GM23338 (cell line): ENCODE measurements around the gene FOXA2.

Experiments
- TF ChIP-seq, protein P1 (sequence below): IDR thresholded peaks from one replicate; pipeline ENCODE4 v1.6.1; 2018; ENCODE audit warnings: antibody characterized with exemption; ENCODE audit not compliant: unreplicated experiment
- TF ChIP-seq, protein P2 (sequence below), 2 experiments: fragments of 200-600 bp in 1 of 2; sonication (generic) in 1 of 2; conservative IDR thresholded peaks; 2 replicates each; pipeline versions ENCODE4 v1.5.1 to v1.6.1; 2016 to 2017; ENCODE audit warnings: antibody characterized with exemption in 2 of 2, low read depth in 2 of 2, mild to moderate bottlenecking in 2 of 2, moderate library complexity in 1 of 2

DNA sequence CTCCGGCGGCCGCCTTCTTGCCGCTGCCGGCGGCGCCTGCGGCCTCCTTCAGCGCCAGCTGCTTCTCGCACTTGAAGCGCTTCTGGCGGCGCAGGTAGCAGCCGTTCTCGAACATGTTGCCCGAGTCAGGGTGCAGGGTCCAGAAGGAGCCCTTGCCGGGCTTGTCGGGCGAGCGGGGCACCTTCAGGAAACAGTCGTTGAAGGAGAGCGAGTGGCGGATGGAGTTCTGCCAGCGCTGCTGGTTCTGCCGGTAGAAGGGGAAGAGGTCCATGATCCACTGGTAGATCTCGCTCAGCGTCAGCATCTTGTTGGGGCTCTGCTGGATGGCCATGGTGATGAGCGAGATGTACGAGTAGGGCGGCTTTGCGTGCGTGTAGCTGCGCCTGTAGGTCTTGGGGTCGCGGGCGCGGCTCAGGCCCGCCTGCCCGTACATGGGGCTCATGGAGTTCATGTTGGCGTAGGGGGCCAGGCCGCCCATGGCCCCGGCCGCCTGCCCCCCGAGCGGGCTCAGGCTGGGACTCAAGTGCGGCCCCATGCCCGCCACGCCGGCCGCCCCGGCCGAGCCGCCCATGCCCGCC lies 1.9 kb downstream of the FOXA2 start:
- TF ChIP-seq, protein P1, sequence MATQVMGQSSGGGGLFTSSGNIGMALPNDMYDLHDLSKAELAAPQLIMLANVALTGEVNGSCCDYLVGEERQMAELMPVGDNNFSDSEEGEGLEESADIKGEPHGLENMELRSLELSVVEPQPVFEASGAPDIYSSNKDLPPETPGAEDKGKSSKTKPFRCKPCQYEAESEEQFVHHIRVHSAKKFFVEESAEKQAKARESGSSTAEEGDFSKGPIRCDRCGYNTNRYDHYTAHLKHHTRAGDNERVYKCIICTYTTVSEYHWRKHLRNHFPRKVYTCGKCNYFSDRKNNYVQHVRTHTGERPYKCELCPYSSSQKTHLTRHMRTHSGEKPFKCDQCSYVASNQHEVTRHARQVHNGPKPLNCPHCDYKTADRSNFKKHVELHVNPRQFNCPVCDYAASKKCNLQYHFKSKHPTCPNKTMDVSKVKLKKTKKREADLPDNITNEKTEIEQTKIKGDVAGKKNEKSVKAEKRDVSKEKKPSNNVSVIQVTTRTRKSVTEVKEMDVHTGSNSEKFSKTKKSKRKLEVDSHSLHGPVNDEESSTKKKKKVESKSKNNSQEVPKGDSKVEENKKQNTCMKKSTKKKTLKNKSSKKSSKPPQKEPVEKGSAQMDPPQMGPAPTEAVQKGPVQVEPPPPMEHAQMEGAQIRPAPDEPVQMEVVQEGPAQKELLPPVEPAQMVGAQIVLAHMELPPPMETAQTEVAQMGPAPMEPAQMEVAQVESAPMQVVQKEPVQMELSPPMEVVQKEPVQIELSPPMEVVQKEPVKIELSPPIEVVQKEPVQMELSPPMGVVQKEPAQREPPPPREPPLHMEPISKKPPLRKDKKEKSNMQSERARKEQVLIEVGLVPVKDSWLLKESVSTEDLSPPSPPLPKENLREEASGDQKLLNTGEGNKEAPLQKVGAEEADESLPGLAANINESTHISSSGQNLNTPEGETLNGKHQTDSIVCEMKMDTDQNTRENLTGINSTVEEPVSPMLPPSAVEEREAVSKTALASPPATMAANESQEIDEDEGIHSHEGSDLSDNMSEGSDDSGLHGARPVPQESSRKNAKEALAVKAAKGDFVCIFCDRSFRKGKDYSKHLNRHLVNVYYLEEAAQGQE = no peak
- TF ChIP-seq, protein P2, sequence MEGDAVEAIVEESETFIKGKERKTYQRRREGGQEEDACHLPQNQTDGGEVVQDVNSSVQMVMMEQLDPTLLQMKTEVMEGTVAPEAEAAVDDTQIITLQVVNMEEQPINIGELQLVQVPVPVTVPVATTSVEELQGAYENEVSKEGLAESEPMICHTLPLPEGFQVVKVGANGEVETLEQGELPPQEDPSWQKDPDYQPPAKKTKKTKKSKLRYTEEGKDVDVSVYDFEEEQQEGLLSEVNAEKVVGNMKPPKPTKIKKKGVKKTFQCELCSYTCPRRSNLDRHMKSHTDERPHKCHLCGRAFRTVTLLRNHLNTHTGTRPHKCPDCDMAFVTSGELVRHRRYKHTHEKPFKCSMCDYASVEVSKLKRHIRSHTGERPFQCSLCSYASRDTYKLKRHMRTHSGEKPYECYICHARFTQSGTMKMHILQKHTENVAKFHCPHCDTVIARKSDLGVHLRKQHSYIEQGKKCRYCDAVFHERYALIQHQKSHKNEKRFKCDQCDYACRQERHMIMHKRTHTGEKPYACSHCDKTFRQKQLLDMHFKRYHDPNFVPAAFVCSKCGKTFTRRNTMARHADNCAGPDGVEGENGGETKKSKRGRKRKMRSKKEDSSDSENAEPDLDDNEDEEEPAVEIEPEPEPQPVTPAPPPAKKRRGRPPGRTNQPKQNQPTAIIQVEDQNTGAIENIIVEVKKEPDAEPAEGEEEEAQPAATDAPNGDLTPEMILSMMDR (conservative IDR thresholded peaks at IDR 0.05; ENCODE audit: low read depth in 2 of 2) = no peak
